DMS53 treated with DMSO at 0.1 percent for 48 hours (cell line): ENCODE measurements around the gene GFAP.

Experiments
- DNase-seq: peaks from one replicate; lab custom pipeline; 2025; ENCODE audit not compliant: unreplicated experiment; lab: John Stamatoyannopoulos, UW

Gene GFAP

DNA sequence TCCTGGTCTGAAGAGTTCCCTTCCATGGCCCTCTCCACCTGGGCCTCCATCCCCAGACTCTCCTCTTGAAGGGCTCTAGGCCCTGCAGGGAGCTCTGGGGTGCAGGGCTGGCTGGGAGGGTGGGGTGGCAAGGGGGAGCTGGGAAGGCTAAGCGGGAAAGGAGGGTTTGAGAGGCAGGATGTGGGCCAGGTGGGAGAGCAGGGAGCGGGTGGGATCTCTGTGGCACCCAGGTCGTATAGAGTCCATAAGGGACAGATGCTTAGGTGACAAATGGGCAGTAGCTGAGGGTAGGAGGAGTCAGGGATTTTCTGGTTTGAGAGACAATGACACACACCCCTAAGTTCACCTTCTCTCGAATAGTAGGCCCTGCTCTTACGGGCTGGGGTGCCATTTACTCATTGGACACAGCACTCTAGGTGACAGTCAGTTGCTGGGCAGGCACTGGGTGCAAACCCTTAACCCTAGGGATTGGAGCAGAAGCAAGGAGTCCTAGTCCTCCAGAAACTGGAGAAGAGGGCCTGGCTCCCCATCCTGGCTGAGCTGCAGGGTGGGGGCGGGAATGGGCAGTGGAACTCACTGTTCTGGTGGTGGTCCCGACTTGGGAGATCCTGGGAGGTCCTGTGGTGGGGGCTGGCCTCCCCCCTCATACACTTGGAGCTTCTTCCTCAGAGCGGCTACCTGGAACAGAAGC is 16.9 kb upstream of the GFAP start:
- no peak for DNase-seq

DNA sequence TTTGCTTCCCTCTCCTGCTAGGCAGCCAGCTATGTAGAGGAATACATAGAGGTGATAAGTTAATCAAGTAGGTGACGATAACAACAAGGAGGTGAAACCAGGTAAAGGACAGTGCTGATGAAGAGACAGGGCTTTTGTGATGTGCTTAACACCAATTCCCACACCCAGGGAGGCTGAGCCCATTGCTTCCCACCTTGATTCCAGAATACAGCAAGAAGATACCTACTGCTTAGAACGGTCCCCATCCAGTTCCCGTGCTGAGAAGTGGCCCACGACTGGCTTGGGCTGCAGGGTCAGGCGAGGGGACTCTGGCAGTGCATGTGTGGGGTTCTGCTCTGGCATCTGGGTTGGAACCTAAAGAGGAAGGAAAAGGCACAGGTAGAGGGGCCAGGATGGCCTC is 16.1 kb upstream of the GFAP start:
- DNase-seq: no peak

DNA sequence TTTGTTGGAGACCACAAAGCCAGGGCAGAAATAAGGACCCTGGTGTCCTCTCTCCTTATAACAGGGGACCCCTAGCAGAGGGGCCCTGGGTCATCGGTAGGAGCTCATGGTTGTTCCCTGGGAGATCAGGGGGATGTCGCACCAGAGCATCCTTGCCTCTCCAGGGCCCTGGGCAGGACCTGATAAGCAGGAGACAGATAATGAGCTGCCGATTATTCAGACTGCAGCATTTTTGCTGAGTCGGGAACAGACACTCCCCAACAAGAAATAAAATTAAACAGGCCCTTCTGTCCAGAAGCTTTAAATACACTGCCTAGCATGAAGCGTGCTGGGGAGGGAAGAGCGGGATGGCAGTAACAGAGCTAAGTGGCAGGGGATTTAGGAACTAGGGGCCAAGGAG is 15.4 kb upstream of the GFAP start:
- no peak for DNase-seq

DNA sequence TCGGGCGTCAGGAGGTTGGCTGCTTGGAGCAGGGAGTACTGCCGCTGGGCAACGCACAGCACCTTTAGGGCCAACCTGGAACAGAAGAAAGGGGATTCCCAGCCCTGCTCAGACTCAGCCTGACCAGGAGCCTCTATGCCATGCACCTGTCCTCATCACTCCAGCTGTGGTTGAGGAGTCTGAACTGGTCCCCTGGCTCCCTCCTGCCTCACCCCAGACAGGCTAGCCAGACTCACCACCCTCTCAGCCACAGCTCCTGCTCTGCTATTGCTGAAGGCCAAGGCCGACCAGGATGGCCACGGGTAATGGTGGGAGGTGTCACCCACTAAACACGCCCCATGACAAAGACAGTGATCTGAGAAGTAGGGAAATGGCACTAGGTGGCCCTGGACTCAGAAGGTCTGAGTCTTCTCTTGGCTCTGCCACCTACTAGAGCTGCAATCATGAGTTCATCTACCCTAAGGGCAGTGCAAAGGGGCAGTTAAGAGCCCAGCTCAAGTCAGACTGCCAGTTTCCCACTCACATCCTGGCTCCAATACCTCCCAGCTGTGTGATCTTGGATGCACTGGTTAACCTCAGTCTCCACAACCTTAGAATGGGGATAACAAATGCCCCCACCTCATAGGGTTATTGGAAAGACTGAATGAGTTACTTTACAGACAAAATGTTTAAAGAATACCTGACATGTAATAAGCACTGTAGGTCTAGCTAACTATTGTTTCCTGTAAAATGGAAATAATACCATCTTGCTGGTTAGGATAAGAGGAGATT is 13.8 kb upstream of the GFAP start:
- DNase-seq: no peak

DNA sequence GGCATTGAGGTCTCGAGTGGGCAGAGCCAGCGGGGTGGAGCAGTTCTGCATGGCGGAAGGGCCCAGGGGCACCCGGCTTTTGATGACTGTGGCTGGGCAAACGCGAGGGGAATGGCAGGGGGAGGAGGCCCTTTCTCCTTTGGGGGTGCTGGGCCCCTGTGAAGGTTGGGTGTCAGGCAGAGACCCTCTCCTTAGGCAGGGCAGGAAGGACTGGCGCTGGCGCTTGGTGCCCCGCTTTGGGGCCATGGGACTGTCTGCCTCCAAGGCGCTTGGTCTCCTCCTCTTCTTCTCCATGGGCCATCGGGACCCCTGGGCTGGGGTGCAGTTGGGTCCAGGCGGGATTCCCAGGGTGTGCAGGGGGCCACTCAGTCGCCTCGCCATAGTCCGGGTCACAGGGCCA is 12.8 kb upstream of the GFAP start:
- DNase-seq: no peak

DNA sequence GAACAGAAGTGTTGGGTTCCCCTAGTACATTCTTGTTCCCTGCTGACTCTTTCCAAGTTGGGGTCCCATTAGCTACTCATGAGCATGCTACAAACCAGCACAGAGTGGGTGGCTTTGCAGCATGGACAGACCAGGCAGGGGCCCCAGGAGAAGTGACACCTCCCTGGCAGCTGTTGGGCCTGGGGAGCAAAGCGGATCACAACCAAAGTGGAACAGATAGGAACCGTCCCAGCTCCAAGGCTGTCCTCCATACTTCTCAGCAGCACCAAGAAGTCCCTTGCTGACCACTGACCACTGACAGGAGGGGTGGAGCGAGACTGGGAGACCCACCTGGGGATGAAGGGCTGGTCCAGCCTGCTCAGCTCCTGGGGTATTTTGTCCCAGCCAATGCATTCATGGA is 12.4 kb upstream of the GFAP start:
- no peak for DNase-seq

DNA sequence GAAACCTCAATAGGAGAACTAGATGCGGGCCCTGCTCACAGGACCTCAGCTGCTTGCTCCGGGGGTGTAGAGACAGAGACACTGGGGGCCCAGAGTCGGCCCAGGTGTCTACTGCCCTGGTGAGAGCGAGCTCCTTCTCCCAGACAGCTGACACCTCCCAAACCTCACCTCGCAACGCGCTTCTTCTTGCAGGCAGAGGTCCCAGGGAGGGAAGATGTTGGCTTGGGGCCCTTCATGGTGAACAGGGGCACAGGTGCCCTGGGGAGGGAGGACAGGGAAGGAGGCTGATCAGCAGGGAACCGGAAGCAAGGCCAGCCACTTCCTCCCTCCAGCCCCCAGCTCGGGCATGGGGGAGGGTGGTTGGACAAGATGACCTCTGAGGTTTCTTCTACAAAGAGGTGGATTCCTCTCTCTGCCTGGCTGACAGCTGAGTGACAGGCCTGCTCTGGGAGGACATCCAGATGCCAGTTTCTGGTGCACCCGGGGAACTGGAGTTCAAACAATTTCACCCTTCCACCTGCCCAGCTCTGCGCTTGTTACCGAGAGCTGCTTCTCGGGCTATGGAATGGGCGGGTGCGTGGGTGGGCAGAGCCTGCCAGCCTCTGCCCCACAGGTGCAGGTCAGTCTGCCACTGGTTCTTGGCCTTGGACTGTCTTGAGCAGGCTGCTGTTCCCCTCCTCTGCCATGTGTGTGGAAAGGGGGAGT is 11.7 kb upstream of the GFAP start:
- DNase-seq: no peak

DNA sequence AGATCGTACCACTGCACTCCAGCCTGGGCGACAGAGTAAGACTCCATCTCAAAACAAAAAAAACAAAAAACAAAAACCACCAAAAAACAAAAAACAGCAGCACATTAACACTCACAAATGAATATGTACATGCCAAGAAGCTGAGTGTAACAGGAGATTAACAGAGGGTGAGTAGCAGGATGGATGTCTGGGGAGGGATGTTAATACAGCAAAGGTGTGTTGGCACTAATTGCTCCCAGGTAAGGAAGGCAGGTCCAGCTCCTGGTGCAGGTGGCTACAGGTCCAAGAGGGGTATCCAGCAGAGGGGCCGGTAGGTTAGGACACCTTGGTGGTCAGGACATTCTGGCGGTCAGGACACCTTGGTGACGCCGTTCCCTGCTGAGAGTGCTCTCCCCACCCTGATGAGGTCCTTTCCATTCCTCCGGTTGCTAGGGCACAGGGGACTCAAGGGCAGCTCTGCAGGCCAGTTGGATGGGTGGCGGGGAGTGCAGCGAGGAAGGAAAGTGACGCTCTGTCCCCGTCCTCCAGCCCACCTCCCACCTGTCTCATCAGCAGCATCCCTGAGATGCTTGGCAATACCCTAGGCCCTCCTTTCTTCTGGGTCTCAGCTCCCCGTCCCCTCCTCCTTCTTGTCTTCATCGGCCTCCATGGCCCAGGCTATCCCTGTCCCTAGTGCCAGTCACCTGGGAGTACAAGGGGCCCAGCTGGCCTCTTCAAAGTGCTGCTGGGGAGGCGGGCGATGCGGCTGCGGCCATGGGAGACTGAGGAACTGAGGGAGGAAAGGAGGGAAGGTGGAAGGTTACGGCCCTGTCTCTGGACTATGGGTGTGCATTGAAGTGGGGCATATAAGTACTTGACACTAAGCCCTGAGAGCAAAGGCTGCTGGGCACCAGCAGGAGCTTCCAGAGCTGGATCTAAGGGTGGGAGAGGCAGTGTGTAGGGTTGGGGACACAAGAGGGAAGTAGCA is 10.7 kb upstream of the GFAP start:
- no peak for DNase-seq

DNA sequence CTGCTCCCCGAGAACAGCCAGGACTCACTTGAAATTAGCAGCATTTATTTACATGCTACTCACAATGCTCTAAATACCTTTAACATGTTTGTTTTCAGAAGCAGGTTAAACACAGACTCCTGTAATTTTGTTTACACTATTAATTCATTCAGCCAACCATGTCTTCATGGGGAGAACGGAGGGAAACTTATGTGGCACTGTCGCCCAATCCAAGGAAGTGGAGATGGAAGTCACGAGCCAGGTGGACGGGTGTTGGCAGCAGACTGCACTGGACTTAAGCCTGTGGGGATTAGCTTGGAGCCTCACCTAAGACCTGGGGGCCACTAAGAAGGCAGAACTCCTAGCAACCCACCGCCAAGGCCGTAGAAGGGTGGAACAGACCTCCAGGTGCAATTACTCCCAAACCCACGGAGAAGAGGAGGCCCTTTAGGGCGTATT is 8.8 kb upstream of the GFAP start:
- peak; percentile 47 for DNase-seq

DNA sequence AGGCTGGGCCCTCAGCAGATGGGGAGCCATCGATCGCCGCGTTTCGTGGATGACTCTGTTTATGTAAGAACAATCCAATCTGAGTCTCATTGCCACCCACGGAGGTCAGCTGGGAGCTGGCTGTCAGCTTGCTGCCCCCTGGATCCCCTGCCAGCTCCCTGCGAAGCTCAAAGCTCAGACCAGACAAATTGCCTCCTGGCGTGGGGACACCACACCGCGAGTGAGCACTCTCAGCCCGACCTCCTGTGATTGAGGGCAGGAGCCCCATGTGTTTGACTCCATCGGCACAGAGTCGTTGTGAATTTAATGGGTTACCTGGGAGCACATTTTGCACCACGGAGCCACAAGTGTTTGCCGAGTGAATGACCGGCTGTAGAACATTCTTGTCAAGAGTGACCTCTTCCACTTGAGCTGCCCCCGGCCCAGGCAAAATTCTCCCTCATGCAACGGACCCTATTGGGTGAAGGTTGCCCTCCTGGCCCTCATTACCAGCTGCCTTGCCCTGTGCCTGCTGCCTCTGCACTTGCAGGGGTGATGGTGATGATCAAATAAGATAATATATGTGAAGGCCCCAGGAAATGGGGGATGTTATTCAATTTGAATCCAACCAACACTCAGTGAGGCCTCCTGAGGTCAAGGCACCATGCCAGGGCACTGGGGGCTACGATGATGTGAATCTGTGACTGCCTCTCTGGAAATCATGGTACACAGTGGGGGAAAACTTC is 7.6 kb upstream of the GFAP start:
- no peak for DNase-seq

DNA sequence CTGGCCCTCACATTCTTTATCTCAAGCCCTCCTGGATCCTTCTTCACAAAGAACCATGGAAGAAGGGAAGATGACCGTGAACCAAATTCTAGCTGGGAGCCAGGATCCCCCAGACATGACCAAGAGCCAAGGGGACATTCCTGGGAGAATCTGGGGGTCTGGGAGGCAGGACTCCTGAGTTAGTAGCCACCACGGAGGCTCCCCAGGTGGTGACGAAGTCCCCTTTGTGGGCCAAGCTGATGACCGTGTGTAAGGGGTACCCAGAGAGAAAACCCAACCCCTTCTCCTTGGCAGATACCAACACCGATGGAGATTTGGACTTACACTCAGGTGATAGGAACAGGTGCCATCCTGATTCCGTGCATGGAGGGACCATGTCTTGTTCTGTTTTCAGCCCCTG is 6.8 kb upstream of the GFAP start:
- no peak for DNase-seq

DNA sequence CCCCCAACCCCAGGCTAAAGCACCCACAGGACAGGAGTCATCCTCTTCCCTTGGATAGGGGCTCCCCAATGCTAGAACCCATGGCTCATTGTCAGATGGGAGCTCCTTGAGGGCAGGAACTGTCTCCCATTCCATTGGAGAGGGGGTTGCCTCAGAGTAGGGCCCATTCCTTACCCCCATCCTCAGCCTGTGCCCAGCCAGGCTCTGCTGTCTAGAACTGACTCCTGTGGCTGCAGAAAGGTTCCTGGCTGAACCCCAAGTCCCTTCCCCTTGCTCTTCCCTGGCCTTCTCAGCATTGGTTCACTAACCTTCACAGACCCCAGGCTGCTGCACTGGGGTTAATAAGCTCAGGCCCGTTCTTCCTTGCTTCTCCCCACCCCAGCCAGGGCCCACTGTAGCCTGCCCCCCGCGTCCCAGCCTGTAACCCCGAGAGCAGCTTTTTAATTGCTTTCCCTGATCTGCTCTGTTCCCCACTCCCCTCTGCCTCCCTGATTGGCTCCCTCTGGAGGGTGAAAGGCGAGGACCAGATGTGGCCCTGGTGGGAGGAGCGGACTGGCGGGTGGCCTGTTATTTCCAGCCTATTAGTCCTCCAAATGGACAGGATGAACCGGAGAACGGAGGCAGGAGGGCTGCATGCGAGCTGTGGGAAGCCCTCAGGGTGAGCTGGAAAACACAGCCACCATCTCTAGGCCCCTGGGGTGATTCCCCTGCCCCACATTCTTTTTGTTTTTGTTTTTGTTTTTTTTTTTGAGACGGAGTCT is 6.0 kb upstream of the GFAP start:
- no peak for DNase-seq

DNA sequence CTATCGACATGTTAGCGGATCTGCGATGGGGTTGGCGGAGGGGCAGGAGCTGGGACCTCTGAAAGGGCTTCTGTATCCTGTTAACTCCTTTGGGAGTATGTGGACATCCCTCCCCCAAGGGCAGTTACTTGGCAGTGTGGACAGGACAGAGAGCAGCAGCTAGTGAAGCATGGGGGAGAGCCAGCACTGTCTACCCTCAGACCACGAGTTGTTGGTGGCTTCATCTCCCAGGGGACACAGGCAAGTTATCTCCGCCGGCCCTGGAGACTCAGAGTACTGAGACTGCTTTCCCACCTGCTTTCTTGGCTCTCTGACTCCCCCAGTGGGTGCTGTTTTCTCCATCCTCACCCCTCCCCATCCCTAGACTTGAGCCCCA is 5.3 kb upstream of the GFAP start:
- no peak for DNase-seq

DNA sequence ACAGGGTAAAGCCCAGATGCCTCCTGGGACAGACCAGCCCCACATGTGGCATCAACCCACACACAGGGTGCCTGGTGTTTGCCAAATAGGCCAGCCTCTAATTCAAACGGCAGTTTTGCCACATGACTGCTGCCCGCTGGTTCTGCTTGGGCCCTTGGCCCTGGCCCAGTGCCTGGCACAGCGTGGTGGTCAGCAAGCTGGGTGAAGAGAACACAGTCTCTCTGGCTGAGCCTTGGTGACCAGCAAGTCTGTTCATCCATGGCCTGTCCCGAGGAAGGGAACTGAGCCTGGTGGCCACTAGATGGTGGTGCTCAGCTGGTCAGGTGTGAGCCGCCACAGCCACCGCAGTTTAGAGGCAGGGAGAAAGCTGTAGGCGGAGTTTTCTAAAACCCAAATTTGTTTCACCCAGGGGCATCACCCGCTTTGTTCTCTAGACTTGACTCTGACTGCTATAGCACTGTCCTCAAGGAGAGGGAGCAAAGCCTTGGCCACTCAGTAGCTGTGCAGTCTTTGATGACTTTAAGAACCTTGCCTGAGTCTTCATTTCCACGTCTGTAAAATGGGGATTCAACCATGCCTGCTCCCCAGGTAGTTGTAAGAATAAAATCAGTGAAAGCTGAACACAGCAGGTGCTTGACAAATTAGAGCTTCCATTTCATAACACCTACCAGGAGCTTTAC is 4.7 kb upstream of the GFAP start:
- DNase-seq: peak; percentile 84

DNA sequence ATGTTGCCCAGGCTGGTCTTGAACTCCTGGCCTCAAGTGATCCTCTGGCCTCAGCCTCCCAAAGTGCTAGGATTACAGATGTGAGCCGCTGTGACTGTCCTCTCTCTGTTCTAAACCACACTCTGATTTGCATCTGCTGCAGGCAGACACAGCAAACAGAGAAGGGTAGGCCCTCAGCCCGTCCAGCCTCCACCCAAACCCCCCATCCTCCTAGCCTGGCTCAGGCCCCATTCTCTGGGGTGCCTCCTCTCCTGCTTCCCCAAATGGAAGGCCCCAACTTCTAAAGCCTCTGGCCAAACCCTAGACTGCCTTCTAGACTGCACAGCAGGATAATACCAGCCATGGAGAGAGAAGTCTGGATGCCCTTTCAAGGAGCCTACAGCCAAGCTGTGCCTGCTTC is 4.1 kb upstream of the GFAP start:
- DNase-seq: no peak

DNA sequence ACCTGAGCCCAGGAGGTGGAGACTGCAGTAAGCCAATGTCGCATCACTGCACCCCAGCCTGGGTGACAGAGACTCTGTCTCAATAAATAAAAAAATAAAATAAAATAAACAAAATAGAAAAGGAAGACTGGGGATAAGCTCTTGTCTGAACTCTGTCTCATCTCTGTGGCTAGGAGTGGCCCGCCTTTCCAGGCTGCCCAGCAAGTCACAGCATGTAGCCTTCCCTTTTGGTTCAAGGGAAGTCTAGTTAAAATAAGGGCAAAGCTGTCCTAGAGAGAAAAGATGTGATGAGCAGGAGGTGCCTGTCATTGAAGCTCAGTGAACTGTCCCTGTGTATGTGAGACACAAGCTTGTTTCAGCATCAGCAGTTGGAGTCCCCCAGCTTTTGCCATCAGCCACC is 2.7 kb upstream of the GFAP start:
- DNase-seq: no peak

DNA sequence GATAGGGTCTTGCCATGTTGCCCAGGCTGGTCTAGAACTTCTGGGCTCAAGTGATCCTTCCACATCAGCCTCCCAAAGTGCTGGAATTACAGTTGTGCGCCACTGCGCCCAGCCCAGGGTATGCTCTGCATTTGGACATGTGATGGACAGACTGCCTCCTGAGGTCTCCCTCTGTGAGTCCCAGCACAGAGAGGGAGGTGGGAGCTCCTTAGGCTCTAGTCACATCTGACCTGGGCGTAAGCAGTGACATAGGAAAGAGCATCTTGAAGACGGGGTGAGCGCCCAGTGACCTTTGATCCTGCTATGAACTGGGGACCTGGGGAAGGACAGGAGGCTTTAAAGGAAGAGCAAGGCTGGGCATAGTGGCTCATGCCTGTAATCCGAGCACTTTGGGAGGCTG is 2.2 kb upstream of the GFAP start:
- no peak for DNase-seq

DNA sequence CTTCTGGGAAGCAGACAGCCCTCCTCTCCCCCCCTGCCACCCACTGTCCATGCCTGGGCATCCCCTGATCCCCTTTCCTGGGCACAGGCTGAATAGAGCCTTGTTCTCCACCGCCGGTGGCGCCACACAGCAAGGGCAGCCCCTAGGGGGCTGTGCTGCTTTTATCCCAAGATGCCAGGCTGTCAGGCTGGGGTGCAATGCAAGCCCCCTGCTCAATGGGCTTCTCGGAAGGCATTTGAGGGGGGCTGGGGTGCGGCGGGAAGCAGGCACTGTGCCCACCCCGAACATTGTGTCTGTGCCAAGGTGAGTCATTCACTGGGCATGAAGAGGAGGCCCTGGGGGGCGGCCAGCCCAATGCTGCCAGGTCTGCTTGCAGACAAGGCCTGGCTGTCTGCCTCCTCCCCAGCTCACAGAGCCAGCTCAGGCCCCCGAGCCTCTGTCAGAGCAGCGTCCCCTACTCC is 1.5 kb upstream of the GFAP start:
- DNase-seq: no peak
